HepG2 (cell line): ENCODE results near the gene TMEM121. TPM values are rescaled to one million over a fixed set of nuclear protein-coding genes. Genes with fewer than 3 reads are reported as not detected.
A peak's percentile ranks its signal among the peaks of the same experiment; 100 is the strongest.

Experiments used
- AGO2 ChIP-seq: fragments of 200-400 bp; formaldehyde crosslinking; optimal IDR thresholded peaks from 2 replicates; pipeline ENCODE3; 2017; ENCODE audit warnings: mild to moderate bottlenecking, low read depth, low read length, moderate library complexity
- ARNT2 ChIP-seq: sonication (generic); formaldehyde crosslinking; IDR thresholded peaks from 2 replicates; pipeline ENCODE4 v1.8.0; 2022; ENCODE audit warnings: mild to moderate bottlenecking, low read depth, missing genetic modification reagents, moderate library complexity
- ATF7-NPFF ChIP-seq: sonication (generic); formaldehyde crosslinking; IDR thresholded peaks from 2 replicates; pipeline ENCODE4 v1.8.1; 2023; ENCODE audit warnings: mild to moderate bottlenecking, low read depth, missing genetic modification reagents, moderate library complexity
- CEBPZ ChIP-seq: IDR thresholded peaks from 2 replicates; pipeline ENCODE4 v1.6.1; 2012; ENCODE audit warnings: low read length, improper control_type of control experiment
- CTCF ChIP-seq: sonication (generic); formaldehyde crosslinking; IDR thresholded peaks from 2 replicates; pipeline ENCODE4 v1.5.0; 2020; ENCODE audit warnings: mild to moderate bottlenecking, missing genetic modification reagents, moderate library complexity
- GATA4 ChIP-seq: sonication (generic); IDR thresholded peaks from 2 replicates; pipeline ENCODE4 v1.6.1; 2016; ENCODE audit warnings: antibody characterized with exemption, low read depth, borderline replicate concordance
- POLR2A ChIP-seq, 2 experiments: IDR thresholded peaks; 2 replicates each; pipeline ENCODE4 v1.6.1; 2011; ENCODE audit warnings: low read depth in 2 of 2, low read length in 2 of 2, mild to moderate bottlenecking in 1 of 2, moderate library complexity in 1 of 2; ENCODE audit not compliant: insufficient read depth in 1 of 2
- RAD21 ChIP-seq: fragments of 450-650 bp; formaldehyde crosslinking; IDR thresholded peaks from 2 replicates; pipeline ENCODE4 v1.5.0; 2020; ENCODE audit warnings: mild to moderate bottlenecking
- RNF219 ChIP-seq: sonication (generic); formaldehyde crosslinking; IDR thresholded peaks from 2 replicates; pipeline ENCODE4 v1.5.0; 2020; ENCODE audit warnings: mild to moderate bottlenecking, missing genetic modification reagents
- RXRA ChIP-seq: sonication (generic); formaldehyde crosslinking; IDR thresholded peaks from 2 replicates; pipeline ENCODE4 v1.5.1; 2020; ENCODE audit warnings: missing genetic modification reagents
- SMC3 ChIP-seq: IDR thresholded peaks from 2 replicates; pipeline ENCODE4 v1.6.1; 2011; ENCODE audit warnings: low read length, improper control_type of control experiment
- SP4 ChIP-seq: sonication (generic); formaldehyde crosslinking; IDR thresholded peaks from 2 replicates; pipeline ENCODE4 v1.8.1; 2023; ENCODE audit warnings: mild to moderate bottlenecking, missing genetic modification reagents
- STAG1 ChIP-seq: sonication (generic); formaldehyde crosslinking; IDR thresholded peaks from 2 replicates; pipeline ENCODE4 v1.4.0; 2020; ENCODE audit warnings: missing genetic modification reagents
- TAF15 ChIP-seq: fragments of 200-400 bp; formaldehyde crosslinking; IDR thresholded peaks from one replicate; pipeline ENCODE4 v1.6.1; 2018; ENCODE audit warnings: mild to moderate bottlenecking, low read depth, low read length; ENCODE audit not compliant: poor library complexity, severe bottlenecking
- TFAP4 ChIP-seq: sonication (generic); IDR thresholded peaks from 2 replicates; pipeline ENCODE4 v1.6.1; 2016; ENCODE audit warnings: low read depth, borderline replicate concordance
- WIZ ChIP-seq: sonication (generic); formaldehyde crosslinking; IDR thresholded peaks from 2 replicates; pipeline ENCODE4 v1.5.1; 2020; ENCODE audit warnings: mild to moderate bottlenecking, missing genetic modification reagents
- ZBTB7B ChIP-seq: sonication (generic); formaldehyde crosslinking; IDR thresholded peaks from 2 replicates; pipeline ENCODE4 v1.4.0; 2020; ENCODE audit warnings: missing genetic modification reagents
- ZFP37 ChIP-seq: sonication (generic); formaldehyde crosslinking; IDR thresholded peaks from 2 replicates; pipeline ENCODE4 v1.4.0; 2020; ENCODE audit warnings: missing genetic modification reagents, borderline replicate concordance
- ZNF556 ChIP-seq: sonication (generic); formaldehyde crosslinking; IDR thresholded peaks from 2 replicates; pipeline ENCODE4 v1.4.0; 2020; ENCODE audit warnings: mild to moderate bottlenecking, missing genetic modification reagents, borderline replicate concordance
- ZNF740 ChIP-seq: sonication (generic); formaldehyde crosslinking; IDR thresholded peaks from 2 replicates; pipeline ENCODE4 v1.4.0; 2020; ENCODE audit warnings: missing genetic modification reagents
- ZNF776 ChIP-seq: sonication (generic); formaldehyde crosslinking; IDR thresholded peaks from 2 replicates; pipeline ENCODE4 v1.4.0; 2020; ENCODE audit warnings: mild to moderate bottlenecking, missing genetic modification reagents
- ZNF879 ChIP-seq: sonication (generic); formaldehyde crosslinking; IDR thresholded peaks from 2 replicates; pipeline ENCODE4 v1.8.1; 2023; ENCODE audit warnings: missing genetic modification reagents
- ZSCAN29 ChIP-seq: sonication (generic); formaldehyde crosslinking; conservative IDR thresholded peaks from 2 replicates; pipeline ENCODE4 v1.4.0; 2020; ENCODE audit warnings: mild to moderate bottlenecking, missing genetic modification reagents
- polyA plus RNA-seq, 8 experiments: library from polyadenylated mRNA; depleted of rRNA in 3 of 8; stranded (reverse) in 7 of 8; unstranded in 1 of 8; fragments of >200 nt; fragmentation: Illumina TruSeq in 4 of 8; extraction: Trizol in 4 of 8; gene quantifications; 2 replicates each; pipeline versions ENCODE4 v1.2.1 to v1.2.3, GENCODE V29; 2011 to 2016; ENCODE audit warnings: low read depth in 4 of 8, missing spikeins in 1 of 8, mixed read lengths in 1 of 8; ENCODE audit not compliant: insufficient read depth in 1 of 8
- total RNA-seq, 5 experiments: library from RNA; depleted of rRNA; stranded (reverse); fragments of >200 nt; fragmentation: Illumina TruSeq; extraction: Trizol; gene quantifications; 2 replicates each; pipeline ENCODE4 v1.2.3, GENCODE V29; 2016; ENCODE audit warnings: low read depth in 1 of 5

The TMEM121 gene
- total and polyA plus RNA-seq, 2 of the 13 experiments (the other 11 are each of a cell fraction or from before 2014, with no cell fraction given), result 6.6 to 19.0 TPM

- TF ChIP-seq RNF219 (CRISPR knock-in tag) (no peak), SMC3 (peak; percentile 13; the same call in 1 of the 2 replicates), ATF7-NPFF (CRISPR knock-in tag) (no peak), ZNF776 (CRISPR knock-in tag) (no peak), WIZ (CRISPR knock-in tag) (no peak), ZSCAN29 (CRISPR knock-in tag) (no peak), RXRA (CRISPR knock-in tag) (no peak), TFAP4 (no peak), ZNF879 (CRISPR knock-in tag) (no peak), STAG1 (CRISPR knock-in tag) (peak; percentile 71), POLR2A (IDR thresholded peaks at IDR 0.05; ENCODE audit: insufficient read depth in 1 of 2, low read depth in 2 of 2, low read length in 2 of 2) (no peak), CEBPZ (no peak), SP4 (peak; percentile 27; the same call in 1 of the 2 replicates), ZNF740 (CRISPR knock-in tag) (no peak), ARNT2 (CRISPR knock-in tag) (no peak), RAD21 (CRISPR knock-in tag) (peak; percentile 42; the same call in 1 of the 2 replicates), ZBTB7B (CRISPR knock-in tag) (0 out of 2 replicates have a peak, but pooled peaks have one; percentile 47), AGO2 (peak; percentile 12), ZNF556 (no peak), ZFP37 (no peak), GATA4 (no peak), CTCF (CRISPR knock-in tag) (peak; percentile 81), TAF15 (no peak)
These were observed 6.4 kb downstream of the TMEM121 start (continued) for GRCh38 chr14:105532735-105533141.
